ENCODE results near the gene MXRA8. TPM values are rescaled to one million over a fixed set of nuclear protein-coding genes. Genes with fewer than 3 reads are reported as not detected.
A peak's percentile ranks its signal among the peaks of the same experiment; 100 is the strongest.
"Not testable (repeated sequence)": the region's sequence is repeated elsewhere in the genome, so short reads cannot be mapped to it uniquely, and the experiment has no call there.

MXRA8 gene
- total and polyA plus RNA-seq, 9 donors = 40.3 to 206 (median 131) TPM

- H3K27ac ChIP-seq = peak overlapping the region in 1 of 2 donors; percentile 51
- no peaks in the 10 kb centered on the region for H3K36me3 ChIP-seq
- WGBS, 3 donors = 74 to 82% (median 78%) methylated on average over 36 of the region's 36 CpGs
- intact Hi-C loops (cut with DNase I) = loop anchor here in 1 of 4 donors (10.0 kb wide), 1 partner anchor 186 kb away; no protein-coding TSS in a partner anchor
- no peaks in the 10 kb centered on the region for H3K27me3 ChIP-seq
- TF ChIP-seq POLR2A (IDR thresholded peaks at IDR 0.05) (no peak), EP300 (IDR thresholded peaks at IDR 0.05) (no peak), CTCF (IDR thresholded peaks at IDR 0.05) (no peak)
- no peaks in the 10 kb centered on the region for H3K9me3 ChIP-seq
- DNase-seq = peak in 1 of 5 donors; percentile 48
- H3K4me3 ChIP-seq = no peak overlapping the region
- H3K4me1 ChIP-seq (ENCODE audit: insufficient read depth) = peaks cover 10% of the 10 kb centered on the region
Observed at GRCh38 chr1:1318777-1319645, 39.3 kb downstream of the MXRA8 start.

- no peaks in the 10 kb centered on the region for H3K27me3 ChIP-seq
- 10 to 18% (median 16%) methylated on average over 9 of the region's 9 CpGs for WGBS, 3 donors
- no peaks in the 10 kb centered on the region for H3K36me3 ChIP-seq
- H3K27ac ChIP-seq = peak overlapping the region; percentile 43 to 51
- peaks cover 6% of the 10 kb centered on the region for H3K4me1 ChIP-seq (ENCODE audit: insufficient read depth)
- TF ChIP-seq POLR2A (IDR thresholded peaks at IDR 0.05) (no peak), CTCF (IDR thresholded peaks at IDR 0.05) (no peak)
- no peak overlapping the region for H3K4me3 ChIP-seq
- intact Hi-C loops (cut with DNase I) = loop anchor here in 1 of 4 donors (10.0 kb wide), 1 partner anchor 187 kb away; no protein-coding TSS in a partner anchor
- DNase-seq = peak; percentile 89 to 96 (median 94)
- H3K9me3 ChIP-seq = no peaks in the 10 kb centered on the region
Observed at GRCh38 chr1:1318131-1318652, 40.2 kb downstream of the MXRA8 start.

GRCh38 chr1:1317420-1317819 lies 40.9 kb downstream of the MXRA8 start:
- Histone ChIP-seq H3K36me3 (no peaks in the 10 kb centered on the region), H3K4me3 (no peak overlapping the region), H3K27me3 (no peaks in the 10 kb centered on the region), H3K9me3 (no peaks in the 10 kb centered on the region), H3K4me1 (ENCODE audit: insufficient read depth) (peaks cover 6% of the 10 kb centered on the region), H3K27ac (peak overlapping the region; percentile 43 to 44)
- WGBS, 3 donors = 79 to 86% (median 85%) methylated on average over 6 of the region's 6 CpGs
- no peak for DNase-seq
- TF ChIP-seq EP300 (IDR thresholded peaks at IDR 0.05) (no peak), POLR2A (IDR thresholded peaks at IDR 0.05) (no peak), CTCF (IDR thresholded peaks at IDR 0.05) (no peak)
- intact Hi-C loops (cut with DNase I) = loop anchor here in 1 of 4 donors (10.0 kb wide), 1 partner anchor 187 kb away; no protein-coding TSS in a partner anchor

GRCh38 chr1:1316199-1316598 lies 42.2 kb downstream of the MXRA8 start:
- not testable (repeated sequence) for H3K9me3 ChIP-seq; H3K4me3 ChIP-seq; H3K36me3 ChIP-seq; DNase-seq; H3K27ac ChIP-seq; H3K4me1 ChIP-seq (ENCODE audit: insufficient read depth); H3K27me3 ChIP-seq
- intact Hi-C loops (cut with DNase I) = loop anchor here in 1 of 4 donors (10.0 kb wide), 1 partner anchor 189 kb away; no protein-coding TSS in a partner anchor
- 87 to 90% (median 89%) methylated on average over 8 of the region's 8 CpGs for WGBS, 3 donors

Measured in ovary (tissue), 9 donors.